SK-N-DZ (cell line): ENCODE measurements around the gene KCP.

Experiments
- DNase-seq: peaks from one replicate; pipeline ENCODE4 v3.0.0-alpha.2; 2015; ENCODE audit warnings: low spot score

Gene KCP

DNA sequence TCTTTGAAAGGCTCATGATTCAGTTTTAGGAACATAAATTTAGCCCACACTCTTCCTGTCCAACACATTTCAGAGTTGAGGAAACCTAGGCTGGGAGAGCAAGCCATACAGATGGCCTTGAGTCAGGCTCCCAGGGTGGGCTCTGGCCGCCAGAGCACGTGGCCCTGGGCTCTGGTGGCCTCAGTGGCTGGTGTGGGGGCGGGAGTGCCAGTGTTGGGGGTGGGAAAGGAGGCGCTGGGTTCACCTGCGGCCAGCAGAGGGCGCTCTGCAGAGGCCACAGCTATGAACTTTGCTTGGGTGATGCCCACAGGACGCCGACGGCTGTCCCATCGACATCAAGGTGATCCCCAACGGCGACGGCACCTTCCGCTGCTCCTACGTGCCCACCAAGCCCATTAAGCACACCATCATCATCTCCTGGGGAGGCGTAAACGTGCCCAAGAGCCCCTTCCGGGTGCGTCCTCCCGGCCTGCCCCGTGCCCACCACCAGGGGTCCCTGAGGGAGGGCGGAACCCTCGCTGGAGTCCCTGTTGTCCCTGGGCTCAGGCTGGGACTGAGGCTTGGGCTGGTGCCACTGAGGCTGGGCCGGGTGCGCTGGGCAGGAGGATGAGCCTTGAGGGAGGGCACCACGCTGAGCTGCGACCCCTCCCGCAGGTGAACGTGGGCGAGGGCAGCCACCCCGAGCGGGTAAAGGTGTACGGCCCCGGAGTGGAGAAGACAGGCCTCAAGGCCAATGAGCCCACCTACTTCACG, 68.4 kb downstream of the KCP start:
- peak; percentile 44 for DNase-seq

DNA sequence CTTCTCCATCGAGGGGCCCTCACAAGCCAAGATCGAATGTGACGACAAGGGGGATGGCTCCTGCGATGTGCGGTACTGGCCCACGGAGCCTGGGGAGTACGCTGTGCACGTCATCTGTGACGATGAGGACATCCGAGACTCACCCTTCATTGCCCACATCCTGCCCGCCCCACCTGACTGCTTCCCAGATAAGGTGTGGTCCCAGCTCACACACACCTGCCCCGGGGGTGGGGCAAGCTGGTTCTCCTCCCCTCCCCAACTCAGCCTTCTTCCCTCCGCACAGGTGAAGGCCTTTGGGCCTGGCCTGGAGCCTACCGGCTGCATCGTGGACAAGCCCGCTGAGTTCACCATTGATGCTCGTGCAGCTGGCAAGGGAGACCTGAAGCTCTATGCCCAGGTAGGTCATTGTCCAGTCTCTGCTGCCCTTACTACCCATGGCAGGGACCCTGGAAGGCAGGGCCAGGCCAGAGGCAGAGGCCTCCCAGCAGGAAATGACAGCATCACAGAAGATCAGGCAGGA, 69.3 kb downstream of the KCP start:
- no peak for DNase-seq

GRCh38 chr7:128840326-128841170, 70.0 kb downstream of the KCP start:
- no peak for DNase-seq

DNA sequence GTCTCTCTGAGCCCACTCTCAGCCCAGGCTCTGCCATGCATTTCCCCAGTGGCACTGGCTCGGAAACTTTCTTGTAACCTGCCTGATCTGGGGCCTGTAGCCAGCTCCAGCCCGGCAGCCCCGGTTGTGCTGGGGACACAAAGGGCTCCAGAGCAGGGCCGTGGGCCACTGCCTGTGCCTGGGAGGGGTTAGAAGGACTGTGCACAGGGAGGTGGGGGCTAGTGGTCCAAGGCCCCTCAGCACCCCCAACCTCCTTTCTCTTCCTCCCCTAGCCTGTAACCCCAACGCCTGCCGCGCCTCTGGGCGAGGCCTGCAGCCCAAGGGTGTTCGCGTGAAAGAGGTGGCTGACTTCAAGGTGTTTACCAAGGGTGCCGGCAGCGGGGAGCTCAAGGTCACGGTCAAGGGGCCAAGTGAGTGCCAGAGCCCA, 70.7 kb downstream of the KCP start:
- DNase-seq: no peak

GRCh38 chr7:128838981-128839731, 71.4 kb downstream of the KCP start:
- DNase-seq: no peak

DNA sequence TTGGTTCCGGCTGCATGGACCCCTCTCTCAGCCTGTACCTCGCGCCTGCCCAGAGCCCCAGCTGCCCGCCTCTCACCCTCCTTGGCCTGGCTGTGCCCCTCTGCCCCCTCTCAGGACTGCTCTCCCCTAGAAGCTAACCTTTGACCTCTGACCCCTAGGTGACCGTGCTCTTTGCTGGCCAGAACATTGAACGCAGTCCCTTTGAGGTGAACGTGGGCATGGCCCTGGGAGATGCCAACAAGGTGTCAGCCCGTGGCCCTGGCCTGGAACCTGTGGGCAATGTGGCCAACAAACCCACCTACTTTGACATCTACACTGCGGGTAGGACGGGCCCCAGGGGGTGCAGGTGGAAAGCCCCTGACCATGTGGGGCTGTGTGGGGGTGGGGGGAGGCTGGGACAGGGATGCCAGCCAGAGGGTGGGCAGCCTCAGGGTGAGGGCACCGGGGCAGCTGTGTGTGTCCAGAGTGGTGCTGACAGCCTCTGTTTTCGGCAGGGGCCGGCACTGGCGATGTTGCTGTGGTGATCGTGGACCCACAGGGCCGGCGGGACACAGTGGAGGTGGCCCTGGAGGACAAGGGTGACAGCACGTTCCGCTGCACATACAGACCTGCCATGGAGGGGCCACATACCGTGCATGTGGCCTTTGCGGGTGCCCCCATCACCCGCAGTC, 72.3 kb downstream of the KCP start:
- no peak for DNase-seq

DNA sequence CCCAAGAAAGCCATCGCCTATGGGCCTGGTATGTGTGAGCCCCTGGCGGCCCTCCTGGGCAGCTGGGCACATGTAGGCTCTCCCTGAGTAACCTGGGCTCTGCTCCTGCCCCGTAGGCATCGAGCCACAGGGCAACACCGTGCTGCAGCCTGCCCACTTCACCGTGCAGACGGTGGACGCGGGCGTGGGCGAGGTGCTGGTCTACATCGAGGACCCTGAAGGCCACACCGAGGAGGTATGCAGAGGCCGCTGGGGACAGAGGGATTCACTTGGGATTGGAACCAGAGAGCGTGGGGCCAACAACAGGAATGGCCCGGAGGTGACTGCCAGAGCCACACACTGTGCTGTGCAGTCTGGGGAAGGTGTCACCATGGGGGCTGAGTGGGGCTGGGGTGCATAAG, 73.0 kb downstream of the KCP start:
- DNase-seq: no peak

- no peak for DNase-seq
These were observed 73.7 kb downstream of the KCP start for GRCh38 chr7:128836729-128837348.

- DNase-seq: no peak
These were observed 74.5 kb downstream of the KCP start for GRCh38 chr7:128835790-128836641.

DNA sequence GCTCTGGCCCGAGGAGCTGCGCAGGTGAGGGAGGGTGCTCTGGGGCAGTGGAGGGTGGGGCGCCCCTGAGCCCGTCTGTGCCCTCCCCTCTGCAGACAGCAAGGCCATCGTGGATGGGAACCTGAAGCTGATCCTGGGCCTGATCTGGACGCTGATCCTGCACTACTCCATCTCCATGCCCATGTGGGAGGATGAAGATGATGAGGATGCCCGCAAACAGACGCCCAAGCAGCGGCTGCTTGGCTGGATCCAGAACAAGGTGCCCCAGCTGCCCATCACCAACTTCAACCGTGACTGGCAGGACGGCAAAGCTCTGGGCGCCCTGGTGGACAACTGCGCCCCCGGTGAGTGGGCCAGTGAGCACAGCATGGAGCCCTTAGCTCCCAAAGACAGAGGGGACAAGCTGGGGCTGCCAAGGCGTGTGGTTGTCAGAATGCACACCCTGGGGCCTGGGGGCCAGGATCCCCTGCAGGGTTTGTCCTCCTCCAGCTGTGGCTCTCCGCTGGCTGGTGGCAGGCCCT, 75.2 kb downstream of the KCP start:
- DNase-seq: no peak

DNA sequence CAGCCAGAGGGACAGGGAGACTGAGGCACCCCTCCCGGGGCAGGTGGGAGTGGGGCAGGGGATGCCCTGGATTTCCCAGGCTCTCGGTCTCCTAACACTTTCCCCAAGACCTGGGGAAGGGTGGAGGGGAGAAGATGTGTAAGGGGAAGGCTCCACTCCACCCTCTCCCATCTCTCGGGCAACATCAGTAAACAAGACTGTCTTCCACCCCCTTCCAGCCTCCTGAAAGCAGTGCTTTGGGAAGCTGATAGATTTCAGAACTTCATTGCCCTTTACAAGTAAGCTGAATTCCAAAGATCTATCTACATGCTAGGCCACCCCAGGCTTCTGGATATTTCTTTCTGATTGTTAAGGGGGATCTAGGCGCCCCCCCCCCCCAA, 76.6 kb downstream of the KCP start:
- no peak for DNase-seq

DNA sequence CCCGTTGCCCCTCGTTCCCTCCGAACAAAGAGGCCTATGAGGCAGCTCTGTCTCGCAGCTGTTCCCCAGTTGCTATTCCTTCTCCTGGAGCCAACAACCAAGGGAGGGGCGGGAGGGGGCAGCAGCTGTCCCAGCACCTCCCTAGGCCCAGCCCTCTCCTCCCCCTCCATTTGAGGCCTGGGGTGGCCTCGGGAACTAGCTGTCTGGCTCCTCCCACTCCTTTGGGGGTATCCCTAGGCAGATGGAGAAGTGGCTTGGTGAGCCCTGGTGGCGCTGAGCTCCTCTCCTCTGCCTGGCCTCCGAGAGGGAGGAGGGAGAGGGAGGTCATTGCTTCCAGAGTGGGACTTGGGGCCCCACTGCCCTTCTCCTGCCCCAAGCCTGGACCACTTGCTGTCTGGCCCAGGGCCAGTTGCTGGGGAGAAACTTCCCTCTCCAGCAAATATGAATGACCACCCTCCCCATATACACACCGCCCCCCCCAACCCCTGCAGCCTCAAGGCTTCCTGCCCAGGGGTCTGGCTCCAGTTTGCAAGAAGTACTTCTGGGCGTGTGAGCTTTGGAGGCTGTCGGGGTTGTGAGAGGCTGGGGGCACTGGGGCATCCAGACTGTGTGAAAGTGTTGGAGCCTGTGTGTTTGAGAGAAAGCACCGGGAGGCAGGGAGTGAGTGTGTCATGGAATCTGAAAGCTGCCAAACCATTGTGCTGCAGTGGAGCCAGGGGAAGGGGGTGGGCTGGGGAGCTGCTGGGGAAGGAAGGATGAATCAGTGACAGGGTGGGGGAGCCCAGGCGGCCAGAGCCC, 77.2 kb downstream of the KCP start:
- peak; percentile 86 for DNase-seq

GRCh38 chr7:128832880-128833147, 77.7 kb downstream of the KCP start:
- no peak for DNase-seq

- DNase-seq: peak; percentile 87
These were observed 78.3 kb downstream of the KCP start for GRCh38 chr7:128831994-128832879.

DNA sequence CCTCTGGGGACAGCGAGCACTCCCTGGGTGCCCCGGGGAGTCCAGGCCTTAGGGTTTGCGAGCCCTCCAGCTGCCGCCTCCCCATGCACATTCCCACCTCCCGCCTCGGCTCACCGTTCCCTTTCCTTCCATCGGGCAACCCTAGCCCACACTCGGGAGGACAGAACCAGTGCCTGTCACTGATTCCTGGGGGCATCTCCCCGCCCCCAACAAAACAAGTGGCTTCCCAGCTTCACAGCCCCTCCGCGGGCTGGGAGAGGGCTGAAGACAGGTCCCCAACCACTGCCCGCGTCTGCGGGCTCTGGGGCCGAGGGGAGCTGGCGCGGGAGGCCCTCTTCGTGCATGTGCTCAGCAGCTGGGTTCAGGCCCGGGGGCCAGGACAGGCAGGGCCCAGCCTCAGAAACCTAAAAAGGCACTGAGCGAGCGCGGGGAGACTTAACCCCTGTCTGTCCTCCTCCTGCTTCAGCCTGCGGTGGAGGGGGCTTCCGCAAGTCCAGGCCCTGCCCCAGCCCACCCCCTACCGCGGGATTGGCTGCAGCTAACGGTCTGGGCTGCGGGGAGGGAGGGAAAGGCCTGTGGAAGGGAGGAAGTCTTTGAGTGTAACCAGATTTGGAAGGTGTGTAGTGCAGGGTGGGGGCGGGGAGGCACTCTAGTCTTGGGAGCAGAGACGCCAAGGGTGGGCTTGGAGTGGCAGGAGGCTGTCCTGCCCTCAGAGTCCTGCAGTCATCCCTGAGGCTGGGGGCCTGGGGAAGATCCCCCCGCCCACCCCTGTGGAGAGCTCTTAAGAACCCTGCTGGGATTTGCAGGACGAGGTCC, 79.1 kb downstream of the KCP start:
- DNase-seq: peak; percentile 96

GRCh38 chr7:128830231-128831177, 80.0 kb downstream of the KCP start, which contains the start of gene FLNC:
FLNC (plus strand) TSS chr7:128830406; CDS start chr7:128830638, 232 bp downstream.
- DNase-seq: peak; percentile 22
